Activated T-cell treated with anti-CD3 and anti-CD28 coated beads, Interleukin-2, amount 50 U/mL, for 72 hours (primary cell): ENCODE results near the gene RBP3. TPM values are rescaled to one million over a fixed set of nuclear protein-coding genes. Genes with fewer than 3 reads are reported as not detected.
A peak's percentile ranks its signal among the peaks of the same experiment; 100 is the strongest.
"Not testable (repeated sequence)": the region's sequence is repeated elsewhere in the genome, so short reads cannot be mapped to it uniquely, and the experiment has no call there.

Experiments
- ATAC-seq, 2 donors: fragments of 150-1000 bp; cut with Tn5 transposase; replicated peaks in 1 of 2; 2 replicates each; pipeline ENCODE4 v1.10.0; 2021; ENCODE audit warnings: moderate library complexity in 2 of 2, mild to moderate bottlenecking in 1 of 2
- DNase-seq, 2 donors: peaks; one replicate each; pipeline ENCODE4 v3.0.0; 2021 to 2022; ENCODE audit warnings: mixed read lengths in 1 of 2
- H3K27ac Mint-ChIP-seq: one replicate; pipeline ENCODE4 v1.8.0; 2022; ENCODE audit warnings: mild to moderate bottlenecking, moderate library complexity, mixed read lengths
- H3K27me3 Mint-ChIP-seq: one replicate; pipeline ENCODE4 v1.8.0; 2022; ENCODE audit warnings: low read depth, mixed read lengths
- H3K36me3 Mint-ChIP-seq, 2 donors: one replicate each; pipeline ENCODE4 v1.8.0; 2022; ENCODE audit warnings: mixed read lengths in 2 of 2, mild to moderate bottlenecking in 1 of 2; ENCODE audit not compliant: insufficient read depth in 2 of 2
- H3K4me1 Mint-ChIP-seq: one replicate; pipeline ENCODE4 v1.8.0; 2022; ENCODE audit warnings: low read depth, mixed read lengths
- H3K4me3 Mint-ChIP-seq, 2 donors: one replicate each; pipeline ENCODE4 v1.8.0; 2022; ENCODE audit warnings: mild to moderate bottlenecking in 2 of 2, mixed read lengths in 2 of 2, moderate library complexity in 2 of 2
- H3K9me3 Mint-ChIP-seq, 2 donors: one replicate each; pipeline ENCODE4 v1.8.0; 2022; ENCODE audit warnings: mixed read lengths in 2 of 2
- total RNA-seq, 2 donors: library from RNA; stranded (reverse); gene quantifications; one replicate each; pipeline ENCODE4 v1.2.3, GENCODE V29; 2022

Gene RBP3
- total RNA-seq, 2 donors from 2014 or later: not detected

DNA sequence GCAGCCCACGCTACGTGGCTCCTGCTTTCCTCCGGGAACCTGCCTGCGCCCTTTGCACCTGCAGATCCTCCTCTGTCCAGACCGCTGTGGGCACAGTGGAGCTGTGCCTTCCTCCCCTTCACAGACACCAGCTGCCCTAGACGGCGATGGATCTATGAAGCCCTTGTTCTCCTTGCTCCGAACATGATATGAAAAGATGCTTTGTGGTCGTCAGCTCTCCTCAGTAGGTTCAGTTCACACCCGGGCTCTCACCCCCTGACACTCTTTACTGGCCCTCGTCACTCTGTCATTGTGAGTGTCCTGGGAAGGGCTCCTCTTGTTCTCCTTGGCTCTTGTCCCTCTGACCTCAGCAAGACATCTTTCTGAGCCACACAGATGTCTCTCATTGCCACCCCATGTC is 31.7 kb downstream of the RBP3 start:
- ATAC-seq (no peak), DNase-seq (no peak)
- Mint-ChIP-seq H3K4me3 (no peak overlapping the region), H3K27ac (no peak overlapping the region), H3K9me3 (no peaks in the 10 kb centered on the region), H3K36me3 (peaks cover 0 to 2% of the 10 kb centered on the region in 2 donors), H3K4me1 (peaks cover 20% of the 10 kb centered on the region), H3K27me3 (peaks cover 87% of the 10 kb centered on the region)

DNA sequence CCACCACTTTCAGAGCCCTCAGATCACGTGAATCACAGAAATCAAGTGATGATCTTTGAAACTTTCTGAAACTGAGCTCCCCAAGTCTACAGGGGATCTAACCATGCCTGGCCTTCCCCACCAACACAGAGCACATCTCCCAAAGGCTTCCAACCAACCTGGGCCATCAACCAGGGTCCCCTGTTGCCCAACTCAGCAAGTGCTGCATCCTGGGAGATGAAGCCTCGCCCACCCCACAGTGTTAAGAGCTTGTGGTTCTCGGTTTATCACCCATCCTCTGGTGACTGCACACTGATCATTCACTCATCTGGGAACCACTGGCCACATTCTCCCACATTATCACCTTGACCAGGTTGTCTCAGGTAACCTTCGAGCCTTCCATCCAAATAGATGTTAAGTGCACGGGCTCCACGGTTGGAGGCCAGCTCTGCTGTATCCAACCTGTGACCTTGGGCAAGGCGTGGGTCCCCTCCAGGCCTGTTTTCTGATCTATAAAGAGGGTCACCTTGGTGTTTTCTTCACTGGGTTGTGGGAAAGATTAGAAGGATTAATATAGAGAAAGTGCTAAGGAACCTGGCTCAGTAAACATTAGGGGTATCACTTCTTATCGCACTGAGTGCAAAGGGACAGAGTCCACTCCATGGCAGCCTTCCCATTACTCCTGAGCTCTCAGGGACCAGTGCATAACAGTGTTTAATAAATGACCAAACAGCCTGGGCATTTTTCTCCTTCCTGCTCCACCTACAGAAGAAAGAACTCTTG is 32.4 kb downstream of the RBP3 start:
- no peak for DNase-seq
- peaks cover 90% of the 10 kb centered on the region for H3K27me3 Mint-ChIP-seq

DNA sequence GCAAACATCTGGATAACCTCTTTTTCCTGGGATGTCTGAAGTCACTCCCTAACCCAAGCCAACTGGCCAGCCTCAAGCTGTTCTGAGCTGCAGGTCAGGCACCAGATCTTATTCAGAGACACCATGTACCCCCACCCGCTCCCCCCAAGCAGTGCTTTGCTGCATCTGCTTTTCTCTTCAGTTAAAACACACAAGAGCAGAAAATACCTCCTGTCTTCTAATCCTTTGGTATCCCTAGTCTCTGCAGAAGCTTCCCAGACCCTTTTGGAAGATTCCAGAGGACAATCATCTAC is 32.9 kb downstream of the RBP3 start:
- Mint-ChIP-seq H3K4me3 (no peak overlapping the region), H3K9me3 (peaks cover 0 to 2% of the 10 kb centered on the region in 2 donors), H3K4me1 (peaks cover 22% of the 10 kb centered on the region), H3K27me3 (peaks cover 90% of the 10 kb centered on the region), H3K27ac (no peak overlapping the region), H3K36me3 (peaks cover 0 to 9% of the 10 kb centered on the region in 2 donors)
- no peak for DNase-seq
- no peak for ATAC-seq

More for the DNA sequence above, 32.4 kb downstream of the RBP3 start:
- H3K27ac Mint-ChIP-seq: no peak overlapping the region
- H3K9me3 Mint-ChIP-seq: no peaks in the 10 kb centered on the region
- ATAC-seq: no peak
- no peak overlapping the region for H3K4me3 Mint-ChIP-seq
- H3K4me1 Mint-ChIP-seq: peaks cover 22% of the 10 kb centered on the region
- H3K36me3 Mint-ChIP-seq: peaks cover 0 to 5% of the 10 kb centered on the region in 2 donors

DNA sequence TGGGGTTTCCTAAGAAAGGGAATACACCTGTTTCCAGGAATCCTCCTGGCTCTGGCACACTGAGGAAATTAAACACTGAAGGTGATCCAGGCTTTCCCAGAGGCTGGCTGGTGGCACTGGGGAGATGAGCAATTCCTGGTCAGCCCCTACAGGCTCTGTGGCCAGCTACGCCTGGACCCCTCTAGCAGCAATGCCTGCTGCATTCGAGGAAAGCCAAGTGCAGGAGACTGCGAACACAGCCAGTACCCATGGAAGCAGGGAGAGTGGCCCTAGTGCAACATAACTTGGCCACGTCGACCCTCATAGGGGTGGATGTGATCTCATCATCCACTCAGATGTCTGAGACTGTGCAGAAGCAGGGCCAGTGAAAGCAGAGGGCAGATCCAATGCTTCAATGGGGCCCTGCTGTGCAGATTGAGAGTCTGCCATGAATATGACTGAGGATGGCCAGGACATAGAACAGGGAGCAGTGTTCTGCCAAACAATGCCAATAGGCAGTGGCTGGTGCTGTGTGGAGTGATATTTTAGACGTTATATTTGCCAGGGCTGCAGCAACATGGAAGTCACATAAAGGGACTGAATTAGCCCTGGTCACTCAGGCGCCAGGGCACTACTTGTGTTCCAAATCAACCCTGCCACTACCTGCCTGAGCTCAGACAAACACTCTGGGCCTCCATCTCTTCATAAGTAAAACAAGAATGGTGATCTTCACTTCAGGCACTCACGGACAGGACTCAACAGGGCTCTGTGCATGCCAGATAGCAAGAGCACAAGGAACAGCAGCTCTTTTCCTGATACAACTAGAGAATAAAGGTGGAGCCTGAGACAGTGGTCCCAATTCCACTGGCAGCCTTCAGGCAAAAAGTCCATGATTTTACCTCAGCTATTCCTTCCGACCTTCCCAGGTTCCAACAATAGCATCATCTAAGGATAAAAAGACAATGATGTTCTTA is 33.5 kb downstream of the RBP3 start:
- H3K27me3 Mint-ChIP-seq: peaks cover 85% of the 10 kb centered on the region
- H3K9me3 Mint-ChIP-seq: peaks cover 0 to 2% of the 10 kb centered on the region in 2 donors
- DNase-seq: no peak
- ATAC-seq: no peak
- no peak overlapping the region for H3K4me3 Mint-ChIP-seq
- no peak overlapping the region for H3K27ac Mint-ChIP-seq
- peaks cover 22% of the 10 kb centered on the region for H3K4me1 Mint-ChIP-seq
- H3K36me3 Mint-ChIP-seq: peaks cover 0 to 9% of the 10 kb centered on the region in 2 donors

DNA sequence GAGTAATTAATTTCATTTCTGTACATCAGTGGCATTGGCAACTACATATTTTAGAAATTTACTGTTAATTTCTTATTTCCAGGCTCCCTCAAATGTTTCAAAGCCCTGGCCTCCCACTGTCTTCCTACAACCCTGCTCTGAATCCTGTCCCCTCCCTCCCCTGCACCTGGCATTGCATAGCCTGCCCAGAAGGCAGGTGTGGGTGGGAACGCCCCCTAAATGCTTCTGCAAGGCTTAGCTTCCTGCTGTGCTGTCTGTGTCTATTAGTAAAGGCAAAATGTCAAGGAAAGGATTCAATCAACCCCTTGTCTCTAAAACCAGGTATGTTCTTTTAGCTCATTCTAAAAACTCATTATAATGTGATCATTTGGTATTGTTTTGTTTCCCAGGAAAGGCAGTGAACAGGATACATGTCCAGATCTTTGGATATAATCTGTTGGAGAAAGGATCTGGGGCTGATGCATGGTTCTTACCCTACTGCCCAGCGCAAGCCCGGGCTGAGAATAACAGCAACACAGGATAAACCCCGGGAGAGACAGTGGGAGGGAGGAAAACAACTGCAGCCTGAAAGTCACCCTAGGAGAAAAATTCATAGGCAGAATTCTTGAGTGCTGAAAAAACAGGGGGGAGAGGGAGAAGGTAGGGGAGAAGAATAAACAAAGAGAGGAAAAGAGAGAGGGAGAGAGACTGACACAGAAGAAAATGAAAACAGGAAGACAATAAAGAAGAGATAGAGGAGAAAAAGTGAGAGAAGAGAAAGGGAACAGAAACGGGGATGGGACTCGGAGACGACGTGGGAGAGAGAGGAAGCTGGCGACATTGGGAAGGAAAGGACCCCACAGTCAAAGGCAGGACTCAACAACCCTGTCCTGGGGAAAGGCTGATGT is 35.3 kb downstream of the RBP3 start:
- peaks cover 6 to 10% of the 10 kb centered on the region in 2 donors for H3K9me3 Mint-ChIP-seq
- peak overlapping the region; percentile 81 to 83 for H3K4me3 Mint-ChIP-seq
- peaks cover 4 to 15% of the 10 kb centered on the region in 2 donors for H3K36me3 Mint-ChIP-seq
- no peak for ATAC-seq
- H3K27me3 Mint-ChIP-seq: peaks cover 79% of the 10 kb centered on the region
- no peak for DNase-seq
- peaks cover 15% of the 10 kb centered on the region for H3K4me1 Mint-ChIP-seq
- no peak overlapping the region for H3K27ac Mint-ChIP-seq

DNA sequence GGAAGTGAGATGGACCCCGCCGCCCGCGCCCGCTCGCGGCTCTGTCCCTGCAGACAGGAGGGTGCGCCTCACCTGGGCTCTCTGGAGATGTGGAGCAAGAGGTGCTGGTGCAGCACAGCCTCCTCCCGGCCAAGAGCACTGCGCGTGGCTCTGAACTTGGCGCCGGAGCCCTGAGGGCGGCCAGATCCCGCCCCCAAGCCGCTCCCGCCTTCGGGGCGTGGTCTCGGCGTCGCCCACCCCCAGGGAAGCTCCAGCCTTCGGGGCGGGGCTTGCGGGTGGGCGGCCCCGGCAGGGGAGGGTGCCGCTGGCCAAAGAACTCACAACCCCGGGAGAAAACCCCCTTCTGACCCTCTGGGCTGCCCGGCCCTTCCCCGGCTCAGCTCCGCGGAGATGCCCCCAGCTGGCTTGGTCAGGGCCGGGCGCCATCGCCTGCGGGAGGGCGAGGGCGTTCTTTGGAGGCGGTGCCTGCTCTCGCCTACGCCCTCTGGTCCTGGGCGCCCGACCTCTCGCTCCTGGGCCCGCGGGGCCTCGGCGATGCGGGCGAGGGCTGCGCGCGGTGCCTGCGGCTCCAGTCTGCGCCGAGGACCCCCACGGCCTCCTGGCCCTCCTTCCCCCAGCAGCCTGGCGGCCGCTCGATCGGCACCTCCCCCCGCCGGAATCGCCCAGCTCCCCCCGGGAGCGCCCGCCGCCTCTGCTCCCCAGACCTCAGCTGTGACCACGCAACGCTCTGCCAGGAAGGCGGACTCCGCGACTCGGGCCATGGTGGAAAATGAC is 36.2 kb downstream of the RBP3 start, which contains the start of gene ZNF488:
TSS of gene ZNF488 (minus strand) at position 146 of the 774 bp plus-strand sequence. CDS start 15,464 bp downstream, outside the sequence.
- Mint-ChIP-seq H3K4me1 (peaks cover 15% of the 10 kb centered on the region), H3K9me3 (peaks cover 9 to 10% of the 10 kb centered on the region in 2 donors), H3K27ac (peak within 1 kb of the TSS; percentile 47), H3K27me3 (peaks cover 73% of the 10 kb centered on the region), H3K36me3 (peaks cover 7 to 17% of the 10 kb centered on the region in 2 donors), H3K4me3 (peak within 1 kb of the TSS; percentile 83 to 96)
- peak; percentile 96 to 97 for ATAC-seq
- peak; percentile 79 to 83 for DNase-seq

DNA sequence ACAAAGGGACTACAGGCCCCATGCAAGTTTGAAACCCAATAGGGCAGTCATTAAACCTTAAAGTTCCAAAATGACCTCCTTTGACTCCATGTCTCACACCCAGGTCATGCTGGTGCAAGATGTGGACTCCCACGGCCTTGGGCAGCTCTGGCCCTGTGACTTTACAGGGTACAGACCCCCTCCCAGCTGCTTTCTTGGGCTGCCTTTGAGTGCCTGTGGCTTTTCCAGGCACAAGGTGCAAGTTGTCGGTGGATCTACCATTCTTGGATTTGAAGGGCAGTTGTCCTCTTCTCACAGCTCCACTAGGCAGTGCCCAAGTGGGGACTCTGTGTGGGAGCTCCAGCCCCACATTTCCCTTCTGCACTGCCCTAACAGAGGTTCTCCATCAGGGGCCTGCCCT is 37.9 kb downstream of the RBP3 start:
- peaks cover 60% of the 10 kb centered on the region for H3K27me3 Mint-ChIP-seq
- not testable (repeated sequence) for H3K4me3 Mint-ChIP-seq, ATAC-seq, DNase-seq, H3K9me3 Mint-ChIP-seq, H3K27ac Mint-ChIP-seq
- H3K36me3 Mint-ChIP-seq: peaks cover 7 to 17% of the 10 kb centered on the region in 2 donors
- H3K4me1 Mint-ChIP-seq: peaks cover 15% of the 10 kb centered on the region

DNA sequence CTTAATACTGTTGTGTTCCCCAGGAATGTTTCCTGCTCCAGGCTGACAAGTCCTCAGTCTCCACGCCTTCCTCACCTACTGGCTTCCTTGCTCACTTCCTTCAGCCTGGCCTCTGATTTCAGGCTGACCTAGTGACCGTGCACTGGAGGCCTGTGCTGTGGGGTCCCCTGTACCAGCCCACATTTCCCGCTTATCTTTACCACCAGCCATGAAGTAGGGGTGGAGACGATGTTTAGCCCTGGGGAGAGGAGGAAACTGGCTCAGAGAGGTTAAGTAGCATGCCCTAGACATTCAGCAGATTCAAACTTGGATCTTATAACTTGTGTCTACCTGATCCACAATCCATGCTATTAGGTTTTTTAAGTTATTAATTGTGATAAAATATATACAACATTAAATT is 40.7 kb downstream of the RBP3 start:
- H3K9me3 Mint-ChIP-seq: peaks cover 9 to 10% of the 10 kb centered on the region in 2 donors
- peaks cover 6% of the 10 kb centered on the region for H3K4me1 Mint-ChIP-seq
- no peak for ATAC-seq
- peaks cover 7 to 17% of the 10 kb centered on the region in 2 donors for H3K36me3 Mint-ChIP-seq
- H3K27me3 Mint-ChIP-seq: peaks cover 58% of the 10 kb centered on the region
- no peak overlapping the region for H3K4me3 Mint-ChIP-seq
- no peak overlapping the region for H3K27ac Mint-ChIP-seq
- no peak for DNase-seq

DNA sequence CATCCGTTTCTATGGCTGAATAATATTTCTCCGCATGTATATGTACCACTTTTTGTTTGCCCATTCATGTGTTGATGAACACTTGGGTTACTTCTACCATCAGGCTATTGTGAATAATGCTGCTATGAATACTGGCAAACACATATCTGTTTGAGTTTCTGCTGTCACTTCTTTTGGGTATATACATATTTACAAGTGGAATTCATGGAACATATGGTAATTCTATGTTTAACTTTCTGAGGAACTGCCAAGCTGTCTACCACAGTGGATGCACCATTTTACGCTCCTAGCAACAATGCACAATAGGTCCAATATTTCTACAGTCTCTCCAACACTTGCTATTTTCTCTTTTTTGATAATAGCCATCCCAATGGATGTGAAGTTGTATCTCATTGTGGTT is 41.5 kb downstream of the RBP3 start:
- H3K36me3 Mint-ChIP-seq: peaks cover 7 to 17% of the 10 kb centered on the region in 2 donors
- H3K27me3 Mint-ChIP-seq: peaks cover 63% of the 10 kb centered on the region
- ATAC-seq (no peak), DNase-seq (no peak)
- peaks cover 9 to 10% of the 10 kb centered on the region in 2 donors for H3K9me3 Mint-ChIP-seq
- H3K4me1 Mint-ChIP-seq: peaks cover 4% of the 10 kb centered on the region
- H3K4me3 Mint-ChIP-seq: no peak overlapping the region
- no peak overlapping the region for H3K27ac Mint-ChIP-seq

DNA sequence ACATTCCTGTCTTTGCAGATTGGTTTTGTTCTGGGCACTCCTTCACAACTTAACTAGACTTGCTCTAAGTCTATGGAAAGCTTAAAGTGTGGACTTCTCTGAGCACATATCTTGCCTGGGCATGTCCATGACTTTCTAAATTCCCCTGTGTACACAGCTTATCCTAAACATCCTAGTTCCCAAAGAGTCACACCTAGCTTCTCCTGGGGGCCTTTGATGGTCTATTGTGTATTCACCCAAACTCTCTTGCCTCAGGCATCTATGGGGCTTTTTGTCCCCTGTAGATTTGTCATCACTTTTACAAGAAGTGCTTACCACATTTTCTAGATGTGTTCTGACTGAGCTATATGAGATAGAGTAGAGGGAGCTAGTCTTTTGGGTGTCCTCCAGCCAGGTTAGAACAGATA is 48.2 kb downstream of the RBP3 start:
- no peak for DNase-seq
- Mint-ChIP-seq H3K9me3 (no peaks in the 10 kb centered on the region), H3K27ac (no peak overlapping the region), H3K27me3 (peaks cover 65% of the 10 kb centered on the region), H3K4me3 (peak overlapping the region in 1 of 2 donors; percentile 29), H3K36me3 (no peaks in the 10 kb centered on the region), H3K4me1 (peaks cover 8% of the 10 kb centered on the region)
- peak; percentile 97 for ATAC-seq

DNA sequence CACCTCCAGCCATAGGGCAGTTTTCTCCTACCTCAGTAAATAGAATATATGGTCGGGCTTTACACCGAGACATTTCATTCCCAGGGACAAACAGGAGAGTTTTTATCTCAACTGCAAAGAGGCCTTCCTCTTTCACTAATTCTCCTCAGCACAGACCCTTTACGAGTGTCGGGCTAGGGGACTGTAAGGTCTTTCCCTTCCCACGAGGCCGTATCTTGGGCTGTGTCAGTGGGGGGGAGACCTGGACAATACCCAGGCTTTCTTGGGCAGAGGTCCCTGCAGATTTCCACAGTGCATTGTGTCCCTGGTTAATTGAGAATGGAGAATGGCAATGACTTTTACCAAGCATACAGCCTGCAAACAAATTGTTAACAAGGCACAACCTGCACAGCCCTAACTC is 49.1 kb downstream of the RBP3 start:
- H3K9me3 Mint-ChIP-seq: no peaks in the 10 kb centered on the region
- ATAC-seq (no peak), DNase-seq (no peak)
- H3K27me3 Mint-ChIP-seq: peaks cover 57% of the 10 kb centered on the region
- peaks cover 8% of the 10 kb centered on the region for H3K4me1 Mint-ChIP-seq
- H3K36me3 Mint-ChIP-seq: no peaks in the 10 kb centered on the region
- H3K4me3 Mint-ChIP-seq: no peak overlapping the region
- no peak overlapping the region for H3K27ac Mint-ChIP-seq

DNA sequence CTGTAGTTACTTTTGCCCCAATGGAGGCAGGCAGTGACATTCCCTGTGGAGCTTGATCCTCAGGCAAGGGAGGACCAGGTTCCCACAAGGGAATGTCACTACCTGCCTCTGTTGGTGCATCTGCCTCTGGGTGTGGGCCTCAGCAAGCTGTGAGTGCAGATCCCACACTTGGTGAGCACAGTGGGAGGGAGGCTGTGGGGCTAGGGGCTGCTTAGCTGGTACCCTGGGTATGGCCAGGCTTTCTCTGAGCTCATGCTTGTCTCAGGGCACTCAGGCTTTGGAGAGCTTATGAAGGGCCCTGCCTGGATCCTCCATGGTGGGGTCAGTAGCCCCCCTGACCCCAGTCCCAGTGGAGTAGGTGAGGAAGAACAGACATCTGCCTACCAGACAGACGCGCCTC is 52.1 kb downstream of the RBP3 start:
- no peak overlapping the region for H3K27ac Mint-ChIP-seq
- no peaks in the 10 kb centered on the region for H3K9me3 Mint-ChIP-seq
- H3K36me3 Mint-ChIP-seq: no peaks in the 10 kb centered on the region
- H3K4me1 Mint-ChIP-seq: peaks cover 8% of the 10 kb centered on the region
- peaks cover 39% of the 10 kb centered on the region for H3K27me3 Mint-ChIP-seq
- H3K4me3 Mint-ChIP-seq: no peak overlapping the region
- DNase-seq: no peak
- ATAC-seq: no peak
